Loucy (cell line): Measurements from ENCODE around the gene MYO1D.

Experiments
- H2AFZ ChIP-seq: fragments of 200-600 bp; sonication (generic); 2 replicates; pipeline ENCODE4 v1.6.0; 2016; ENCODE audit warnings: antibody characterized with exemption, mild to moderate bottlenecking, low read length, moderate library complexity
- H3F3A ChIP-seq: fragments of 200-600 bp; 2 replicates; pipeline ENCODE4 v1.6.0; 2016; ENCODE audit warnings: antibody characterized with exemption, low read depth, mild to moderate bottlenecking
- H3K27me3 ChIP-seq: fragments of 200-600 bp; sonication (generic); 2 replicates; pipeline ENCODE4 v1.6.1; 2014; ENCODE audit warnings: low read length, mild to moderate bottlenecking; ENCODE audit not compliant: insufficient read depth, poor library complexity, severe bottlenecking
- H3K36me3 ChIP-seq: fragments of 200-600 bp; sonication (generic); 2 replicates; pipeline ENCODE4 v1.6.1; 2016; ENCODE audit warnings: low read length; ENCODE audit not compliant: insufficient read depth
- H3K4me1 ChIP-seq: fragments of 200-600 bp; sonication (generic); 2 replicates; pipeline ENCODE4 v1.5.1; 2014; ENCODE audit warnings: low read length, mild to moderate bottlenecking; ENCODE audit not compliant: insufficient read depth, poor library complexity, severe bottlenecking
- H3K4me2 ChIP-seq: fragments of 200-600 bp; sonication (generic); 2 replicates; pipeline ENCODE4 v1.6.0; 2014; ENCODE audit warnings: antibody characterized with exemption, low read length, low read depth, mild to moderate bottlenecking; ENCODE audit not compliant: poor library complexity, severe bottlenecking
- H3K4me3 ChIP-seq: fragments of 200-600 bp; sonication (generic); 2 replicates; pipeline ENCODE4 v1.5.1; 2014; ENCODE audit warnings: low read length, mild to moderate bottlenecking, mixed read lengths; ENCODE audit not compliant: poor library complexity, severe bottlenecking
- H3K79me2 ChIP-seq: fragments of 200-600 bp; sonication (generic); 2 replicates; pipeline ENCODE4 v1.6.1; 2014; ENCODE audit warnings: low read length; ENCODE audit not compliant: insufficient read depth
- H3K9ac ChIP-seq: fragments of 200-600 bp; sonication (generic); 2 replicates; pipeline ENCODE4 v1.6.0; 2014; ENCODE audit warnings: mild to moderate bottlenecking, low read depth, low read length, moderate library complexity; ENCODE audit not compliant: poor library complexity, severe bottlenecking
- H3K9me2 ChIP-seq: fragments of 200-600 bp; sonication (generic); replicated peaks from 2 replicates; pipeline ENCODE4 v1.6.1; 2016; ENCODE audit warnings: low read depth, low read length, mixed read lengths
- H3K9me3 ChIP-seq: fragments of 200-600 bp; sonication (generic); 2 replicates; pipeline ENCODE4 v1.6.1; 2014; ENCODE audit warnings: mild to moderate bottlenecking, antibody characterized with exemption, low read length, low read depth; ENCODE audit not compliant: insufficient read depth
- H4K20me1 ChIP-seq: fragments of 200-600 bp; sonication (generic); 2 replicates; pipeline ENCODE4 v1.6.0; 2014; ENCODE audit warnings: antibody characterized with exemption, low read length, mild to moderate bottlenecking; ENCODE audit not compliant: insufficient read depth, poor library complexity, severe bottlenecking
- EZH2phosphoT487 ChIP-seq: fragments of 200-600 bp; IDR thresholded peaks from 2 replicates; pipeline ENCODE4 v1.6.1; 2018; ENCODE audit warnings: antibody characterized with exemption, mild to moderate bottlenecking, moderate library complexity, borderline replicate concordance
- TF ChIP-seq, protein P1 (sequence below): fragments of 200-600 bp; sonication (generic); conservative IDR thresholded peaks from 2 replicates; pipeline ENCODE4 v1.5.1; 2014; ENCODE audit warnings: mild to moderate bottlenecking, antibody characterized with exemption, low read length

MYO1D gene

DNA sequence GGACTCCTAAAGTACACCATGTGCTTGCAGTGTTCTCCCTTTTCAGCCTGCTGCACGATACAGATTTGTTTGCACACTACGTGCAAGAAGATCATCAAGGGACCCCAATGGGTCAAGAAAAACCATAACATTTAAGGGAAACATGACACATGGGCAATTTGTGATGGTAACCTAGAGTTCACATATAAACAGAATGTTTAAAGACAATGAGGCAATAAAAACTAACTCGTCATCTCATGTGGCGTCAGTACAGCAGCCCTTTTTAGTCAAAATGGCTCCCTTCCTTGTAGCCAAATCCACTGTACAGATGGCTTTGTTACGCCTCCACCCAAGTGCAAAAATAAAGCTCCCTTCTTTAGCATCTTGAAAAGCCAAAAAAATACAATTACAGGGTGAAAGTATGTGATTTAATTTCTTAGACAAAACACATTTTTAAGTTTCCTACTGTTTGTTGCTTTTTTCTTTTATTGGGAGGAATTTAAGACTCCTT, 216.4 kb downstream of the MYO1D start:
- Histone ChIP-seq H3K79me2 (no peaks in the 10 kb centered on the region), H2AFZ (no peak overlapping the region)

DNA sequence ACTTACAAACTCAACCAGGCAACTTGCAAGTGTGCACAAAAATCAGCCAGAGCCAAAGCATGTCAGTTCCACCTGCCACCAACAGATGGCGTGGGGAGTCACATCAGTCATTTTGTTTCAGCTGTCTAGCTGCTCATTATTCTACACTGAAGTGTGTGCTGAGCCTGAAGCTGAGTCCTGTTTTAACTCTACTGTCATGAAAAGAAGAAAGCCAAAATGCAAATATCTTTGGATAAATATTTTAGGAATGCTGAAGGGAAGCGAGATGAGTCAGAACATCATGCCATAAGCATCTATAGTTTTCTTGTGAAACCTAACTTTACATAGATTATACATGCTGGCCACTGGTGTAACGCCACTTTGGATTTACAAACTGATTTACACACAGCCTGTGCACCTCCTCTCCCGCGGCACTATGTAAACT, 217.5 kb downstream of the MYO1D start:
- Histone ChIP-seq H3K4me2 (no peak overlapping the region), H3F3A (no peaks in the 10 kb centered on the region), H3K4me1 (no peaks in the 10 kb centered on the region), H3K79me2 (no peaks in the 10 kb centered on the region), H4K20me1 (no peaks in the 10 kb centered on the region), H3K4me3 (no peak overlapping the region), H3K9me2 (no peaks in the 10 kb centered on the region), H3K36me3 (no peaks in the 10 kb centered on the region), H2AFZ (no peak overlapping the region), H3K9ac (no peak overlapping the region), H3K27me3 (peaks cover 6% of the 10 kb centered on the region), H3K9me3 (no peaks in the 10 kb centered on the region)
- TF ChIP-seq, protein P1, sequence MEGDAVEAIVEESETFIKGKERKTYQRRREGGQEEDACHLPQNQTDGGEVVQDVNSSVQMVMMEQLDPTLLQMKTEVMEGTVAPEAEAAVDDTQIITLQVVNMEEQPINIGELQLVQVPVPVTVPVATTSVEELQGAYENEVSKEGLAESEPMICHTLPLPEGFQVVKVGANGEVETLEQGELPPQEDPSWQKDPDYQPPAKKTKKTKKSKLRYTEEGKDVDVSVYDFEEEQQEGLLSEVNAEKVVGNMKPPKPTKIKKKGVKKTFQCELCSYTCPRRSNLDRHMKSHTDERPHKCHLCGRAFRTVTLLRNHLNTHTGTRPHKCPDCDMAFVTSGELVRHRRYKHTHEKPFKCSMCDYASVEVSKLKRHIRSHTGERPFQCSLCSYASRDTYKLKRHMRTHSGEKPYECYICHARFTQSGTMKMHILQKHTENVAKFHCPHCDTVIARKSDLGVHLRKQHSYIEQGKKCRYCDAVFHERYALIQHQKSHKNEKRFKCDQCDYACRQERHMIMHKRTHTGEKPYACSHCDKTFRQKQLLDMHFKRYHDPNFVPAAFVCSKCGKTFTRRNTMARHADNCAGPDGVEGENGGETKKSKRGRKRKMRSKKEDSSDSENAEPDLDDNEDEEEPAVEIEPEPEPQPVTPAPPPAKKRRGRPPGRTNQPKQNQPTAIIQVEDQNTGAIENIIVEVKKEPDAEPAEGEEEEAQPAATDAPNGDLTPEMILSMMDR: peak; percentile 94
- no peak for TF ChIP-seq EZH2phosphoT487

More for the DNA sequence above, 216.4 kb downstream of the MYO1D start:
- Histone ChIP-seq H3K9me3 (no peaks in the 10 kb centered on the region), H3K4me1 (no peaks in the 10 kb centered on the region), H4K20me1 (no peaks in the 10 kb centered on the region), H3K9me2 (no peaks in the 10 kb centered on the region), H3K4me3 (no peak overlapping the region), H3K9ac (no peak overlapping the region), H3K27me3 (peaks cover 6% of the 10 kb centered on the region), H3K4me2 (no peak overlapping the region), H3K36me3 (no peaks in the 10 kb centered on the region), H3F3A (no peaks in the 10 kb centered on the region)
- TF ChIP-seq, protein P1: no peak
- TF ChIP-seq EZH2phosphoT487: no peak

DNA sequence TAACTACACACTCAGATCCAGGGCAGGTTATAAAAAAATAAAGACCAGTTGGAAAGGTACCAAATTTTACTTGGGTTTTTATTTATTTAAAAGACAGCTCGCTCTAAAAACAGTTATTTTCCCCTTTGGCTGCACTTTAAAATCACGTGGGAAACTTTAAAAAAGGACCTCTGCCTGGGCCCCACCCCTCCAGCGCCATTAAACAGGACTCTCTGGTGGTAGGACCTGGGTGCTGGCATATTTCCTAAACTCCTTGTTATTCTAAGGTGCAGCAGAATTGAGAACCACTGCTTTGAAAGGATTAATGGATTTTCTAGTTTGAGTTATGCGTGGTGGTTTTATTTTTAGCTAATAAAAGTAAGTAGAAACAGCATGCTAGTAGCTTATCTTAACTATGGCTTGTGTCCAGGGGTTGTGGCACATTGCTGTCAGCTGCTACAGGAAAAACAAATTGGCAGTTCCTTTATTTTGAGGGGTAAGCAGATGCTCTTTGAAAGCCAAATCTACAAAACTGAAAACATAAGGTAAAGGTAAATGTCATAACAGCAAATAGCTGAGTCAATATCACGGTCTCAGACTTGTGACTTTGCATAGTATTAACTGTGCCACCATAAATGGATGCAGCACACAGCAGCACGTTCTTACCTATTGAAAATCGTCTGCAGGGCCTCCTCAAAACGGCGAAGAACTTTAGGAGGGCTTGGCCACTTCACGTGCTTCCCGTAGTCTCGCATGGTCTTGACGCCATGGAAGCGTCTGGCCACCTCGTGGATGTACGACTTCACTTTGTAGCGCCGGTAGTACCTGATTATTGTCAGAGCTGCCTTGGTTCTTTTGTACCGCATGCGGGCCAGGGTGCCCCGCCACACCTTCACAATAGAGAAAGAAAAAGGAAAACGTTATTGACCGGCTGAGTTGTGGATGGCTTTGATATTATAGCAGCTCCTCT, 218.2 kb downstream of the MYO1D start:
- Histone ChIP-seq H3K9ac (no peak overlapping the region), H3K4me2 (no peak overlapping the region), H3K27me3 (no peaks in the 10 kb centered on the region), H3K4me1 (no peaks in the 10 kb centered on the region), H3K9me3 (no peaks in the 10 kb centered on the region), H3K79me2 (no peaks in the 10 kb centered on the region), H4K20me1 (no peaks in the 10 kb centered on the region), H3K36me3 (no peaks in the 10 kb centered on the region), H2AFZ (no peak overlapping the region), H3F3A (no peaks in the 10 kb centered on the region), H3K4me3 (no peak overlapping the region), H3K9me2 (no peaks in the 10 kb centered on the region)
- no peak for TF ChIP-seq EZH2phosphoT487
- TF ChIP-seq, protein P1: no peak
